ENCODE results near the gene UBE3B. TPM values are rescaled to one million over a fixed set of nuclear protein-coding genes. Genes with fewer than 3 reads are reported as not detected.

UBE3B gene
- polyA plus RNA-seq, 3 donors = 14.4 to 25.9 (median 18.2) TPM

GRCh38 chr12:109557805-109558204 is 80.4 kb downstream of the UBE3B start:
- no peak for DNase-seq
- Histone ChIP-seq H3K4me2 (replicated peaks; ENCODE audit: extremely low read depth, low read length, poor library complexity, severe bottlenecking) (no peak overlapping the region), H3K9me3 (replicated peaks in 1 of 2; ENCODE audit: control insufficient read depth in 1 of 2, insufficient read depth in 1 of 2, low read length in 2 of 2) (peaks cover 0 to 13% of the 10 kb centered on the region in 2 donors), H3K9ac (ENCODE audit: insufficient read depth, low read length, poor library complexity, severe bottlenecking) (no peak overlapping the region), H3K36me3 (replicated peaks in 1 of 2; ENCODE audit: control insufficient read depth in 1 of 2, insufficient read depth in 2 of 2, low read length in 2 of 2) (no peaks in the 10 kb centered on the region), H3K4me1 (ENCODE audit: control insufficient read depth in 1 of 2, insufficient read depth in 2 of 2, low read length in 2 of 2) (no peaks in the 10 kb centered on the region), H3K27ac (ENCODE audit: low read depth in 1 of 2, low read length in 2 of 2) (no peak overlapping the region), H3K79me2 (ENCODE audit: insufficient read depth, low read length) (no peaks in the 10 kb centered on the region), H3K27me3 (ENCODE audit: control insufficient read depth in 2 of 2, insufficient read depth in 2 of 2, low read length in 2 of 2) (no peaks in the 10 kb centered on the region), H4K20me1 (ENCODE audit: insufficient read depth, low read length) (no peaks in the 10 kb centered on the region), H3K4me3 (replicated peaks in 1 of 3; ENCODE audit: low read depth in 2 of 3, low read length in 3 of 3) (no peak overlapping the region), H2AFZ (ENCODE audit: insufficient read depth, low read depth, low read length, poor library complexity, severe bottlenecking) (no peak overlapping the region)
- H3K9me3 Mint-ChIP-seq = peaks cover 8 to 12% (median 11%) of the 10 kb centered on the region in 7 donors
- intact Hi-C loops (cut with micrococcal nuclease) = no loop called here
- no peak overlapping the region for H3K4me3 Mint-ChIP-seq
- H3K36me3 Mint-ChIP-seq = peaks cover 11 to 12% of the 10 kb centered on the region in 2 donors
- TF ChIP-seq CTCF (IDR thresholded peaks at IDR 0.05) = no peak
- H3K27me3 Mint-ChIP-seq (ENCODE audit: low read depth in 3 of 3) = peaks cover 0 to 11% (median 5%) of the 10 kb centered on the region in 3 donors
- H3K4me1 Mint-ChIP-seq = no peaks in the 10 kb centered on the region
- 85% methylated on average over 6 of the region's 12 CpGs for WGBS (ENCODE audit: insufficient coverage)
- H3K27ac Mint-ChIP-seq = no peak overlapping the region

DNA sequence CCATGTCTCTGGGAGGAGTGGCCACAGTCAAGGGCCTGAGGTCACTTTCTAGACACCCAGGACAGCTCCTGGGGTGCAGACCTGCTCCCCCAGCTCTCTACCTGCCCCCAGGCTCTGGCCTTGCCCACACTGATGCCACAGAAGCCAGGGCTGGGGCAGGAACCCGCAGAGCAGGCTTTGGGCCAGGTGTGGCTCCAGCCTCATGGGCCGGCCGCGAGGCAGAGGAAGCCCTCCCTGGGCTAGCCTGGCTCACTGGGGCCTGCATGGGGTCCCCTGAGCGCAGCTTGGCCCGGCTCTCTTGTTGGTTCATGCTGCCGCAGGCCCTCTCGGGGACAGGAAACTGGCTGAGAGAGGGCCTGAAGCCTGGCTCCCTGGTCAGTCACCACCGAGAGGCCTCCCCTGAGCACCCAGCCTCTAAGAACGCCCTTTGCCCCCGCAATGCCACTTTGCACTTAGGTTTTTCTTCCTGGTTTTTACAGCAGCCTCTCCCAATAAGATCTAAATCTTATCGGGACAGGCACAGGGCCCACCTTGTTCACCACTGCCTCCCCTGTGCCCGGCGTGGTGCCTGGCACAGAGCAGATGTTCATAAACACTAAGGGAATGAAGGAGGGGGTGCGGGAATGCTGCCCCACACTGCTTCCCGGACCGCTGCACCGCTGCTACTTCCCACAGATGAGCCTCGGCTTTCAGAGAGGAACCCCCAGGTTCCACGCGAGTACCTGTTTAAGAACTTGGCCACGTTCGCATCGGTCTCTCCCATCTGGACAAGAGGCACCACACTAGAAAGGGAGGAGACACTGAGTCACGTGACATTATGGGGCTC is 81.2 kb downstream of the UBE3B start:
- Histone ChIP-seq H3K4me2 (replicated peaks; ENCODE audit: extremely low read depth, low read length, poor library complexity, severe bottlenecking) (no peak overlapping the region), H4K20me1 (ENCODE audit: insufficient read depth, low read length) (no peaks in the 10 kb centered on the region), H3K27me3 (ENCODE audit: control insufficient read depth in 2 of 2, insufficient read depth in 2 of 2, low read length in 2 of 2) (no peaks in the 10 kb centered on the region), H3K79me2 (ENCODE audit: insufficient read depth, low read length) (no peaks in the 10 kb centered on the region), H3K9ac (ENCODE audit: insufficient read depth, low read length, poor library complexity, severe bottlenecking) (no peak overlapping the region), H3K27ac (ENCODE audit: low read depth in 1 of 2, low read length in 2 of 2) (no peak overlapping the region), H3K9me3 (replicated peaks in 1 of 2; ENCODE audit: control insufficient read depth in 1 of 2, insufficient read depth in 1 of 2, low read length in 2 of 2) (peaks cover 0 to 15% of the 10 kb centered on the region in 2 donors), H2AFZ (ENCODE audit: insufficient read depth, low read depth, low read length, poor library complexity, severe bottlenecking) (no peak overlapping the region), H3K36me3 (replicated peaks in 1 of 2; ENCODE audit: control insufficient read depth in 1 of 2, insufficient read depth in 2 of 2, low read length in 2 of 2) (peaks cover 0 to 7% of the 10 kb centered on the region in 2 donors), H3K4me3 (replicated peaks in 1 of 3; ENCODE audit: low read depth in 2 of 3, low read length in 3 of 3) (no peak overlapping the region), H3K4me1 (ENCODE audit: control insufficient read depth in 1 of 2, insufficient read depth in 2 of 2, low read length in 2 of 2) (no peaks in the 10 kb centered on the region)
- Mint-ChIP-seq H3K27me3 (ENCODE audit: low read depth in 3 of 3) (peaks cover 0 to 11% (median 4%) of the 10 kb centered on the region in 3 donors), H3K27ac (peak overlapping the region in 1 of 7 donors; percentile 57), H3K4me1 (no peaks in the 10 kb centered on the region), H3K4me3 (no peak overlapping the region), H3K9me3 (peaks cover 10 to 14% (median 13%) of the 10 kb centered on the region in 7 donors), H3K36me3 (peaks cover 12% of the 10 kb centered on the region in 2 donors)
- no peak for DNase-seq
- no peak for TF ChIP-seq CTCF (IDR thresholded peaks at IDR 0.05)
- WGBS (ENCODE audit: insufficient coverage) = 92% methylated on average over 21 of the region's 25 CpGs
- intact Hi-C loops (cut with micrococcal nuclease) = no loop called here

Data from CD14-positive monocyte (primary cell).